Right lobe of liver (tissue), 4 donors: ENCODE measurements around the gene TBX2.

Experiments
- CTCF ChIP-seq, 4 donors: fragments of 200-600 bp in 3 of 4; fragments of 450-650 bp in 1 of 4; IDR thresholded peaks; one replicate each; pipeline versions ENCODE4 v1.5.1 to v1.8.0; 2016 to 2022; ENCODE audit warnings: antibody characterized with exemption in 4 of 4, mild to moderate bottlenecking in 2 of 4
- POLR2A ChIP-seq: fragments of 450-650 bp; IDR thresholded peaks from one replicate; pipeline ENCODE4 v1.6.1; 2017; ENCODE audit warnings: antibody characterized with exemption, mild to moderate bottlenecking
- donor health status: DM: no; HTN: no; CAD: no.
- donor health status: DM: no; HTN: no; CAD: no.
- donor health status: DM: no; HTN: yes; CAD: no.

GRCh38 chr17:61455324-61456060 lies 55.8 kb downstream of the TBX2 start:
- TF ChIP-seq CTCF (IDR thresholded peaks at IDR 0.05): no peak
- no peak for TF ChIP-seq POLR2A
